Motor neuron (in vitro differentiated cells): ENCODE results near the gene ANKRD10. TPM values are rescaled to one million over a fixed set of nuclear protein-coding genes. Genes with fewer than 3 reads are reported as not detected.

ENCODE experiments used
- ATAC-seq, 8 experiments: fragments of 200-7000 bp; cut with Tn5 transposase; replicated peaks in 6 of 8; 2 replicates each; pipeline ENCODE4 v1.8.0; 2021; ENCODE audit warnings: mild to moderate bottlenecking in 8 of 8, moderate library complexity in 8 of 8
- H3K27ac ChIP-seq, 2 donors: fragments of 250-450 bp; sonication (Bioruptor Pico); 2 replicates each; pipeline ENCODE4 v1.9.0; 2021; ENCODE audit warnings: antibody characterized with exemption in 2 of 2, mild to moderate bottlenecking in 2 of 2, moderate library complexity in 1 of 2
- H3K4me1 ChIP-seq, 2 donors: fragments of 250-450 bp; sonication (Bioruptor Pico); replicated peaks in 1 of 2; 2 replicates each; pipeline ENCODE4 v1.6.1; 2021; ENCODE audit warnings: antibody characterized with exemption in 2 of 2, mild to moderate bottlenecking in 2 of 2, moderate library complexity in 1 of 2
- H3K4me3 ChIP-seq, 5 donors: fragments of 250-450 bp; sonication (Bioruptor Pico); 2 replicates each; pipeline ENCODE4 v1.9.0; 2021; ENCODE audit warnings: antibody characterized with exemption in 5 of 5, mild to moderate bottlenecking in 5 of 5, moderate library complexity in 4 of 5
- WGBS, 10 experiments: fragments of 450-650 bp; shearing (Covaris generic); methylation state at CpG; one replicate each; pipeline ENCODE4 v1.0.0; 2022; 5-methylcytosine and 5-hydroxymethylcytosine counted together
- in situ Hi-C, 9 experiments: fragments of 400-800 bp; cut with MboI; loops; one replicate each; pipeline ENCODE4 v1.15.0; 2021; ENCODE audit warnings: low sequenced_read_pairs in 9 of 9, low pct_unique_long_range_greater_than_20kb in 2 of 9; ENCODE audit not compliant: unreplicated experiment in 9 of 9
- total RNA-seq, 8 experiments: library from RNA; unstranded; fragments of 300-600 nt; gene quantifications; 2 replicates each; pipeline versions ENCODE4 v1.2.3 to v1.2.4, GENCODE V29; 2022

Gene ANKRD10
- total RNA-seq, 8 experiments from 2014 or later: 75.5 to 247 (median 108) TPM

DNA sequence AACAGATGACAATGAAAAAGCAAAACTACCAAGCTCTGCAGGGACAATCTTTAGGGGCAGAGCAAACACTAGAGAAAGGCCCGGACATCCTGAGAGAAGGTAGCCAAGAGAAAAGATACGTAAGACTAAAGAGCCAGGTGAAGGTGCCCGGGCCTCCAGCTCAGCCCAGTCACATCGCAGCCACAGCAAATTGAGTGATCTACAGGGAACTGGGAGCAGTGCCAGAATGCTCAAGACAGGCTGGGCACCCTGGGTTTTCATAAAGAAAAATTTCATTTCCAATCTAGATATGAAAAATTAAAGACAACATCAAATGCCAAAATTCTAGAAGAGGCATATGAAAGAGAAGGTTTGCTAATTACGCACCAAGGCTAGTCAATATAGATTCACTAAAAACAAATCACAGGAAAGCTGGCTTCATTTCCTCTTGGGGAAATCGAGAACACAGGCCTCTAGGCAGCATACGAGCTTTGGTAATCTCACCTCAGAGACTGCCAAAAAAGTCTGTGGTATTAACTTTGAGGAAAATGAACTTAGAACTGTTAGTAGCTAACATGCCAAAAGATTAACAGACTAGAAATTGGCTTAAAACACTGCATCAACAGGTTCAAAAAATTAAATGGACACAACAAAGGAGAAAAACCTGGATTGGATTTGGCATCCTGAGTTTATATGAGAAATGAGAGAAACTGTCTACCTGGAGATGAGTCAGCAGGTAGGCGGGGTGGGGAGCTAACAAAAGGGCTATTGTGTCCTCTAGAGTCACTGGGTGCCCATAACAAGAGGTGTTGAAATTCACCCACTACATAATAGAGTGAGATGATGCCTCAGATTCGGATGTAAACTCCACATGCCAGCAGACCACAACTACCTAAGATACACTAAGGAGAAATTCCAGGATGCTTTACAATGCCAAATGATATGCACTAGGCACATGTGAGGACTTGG, 6.6 kb downstream of the ANKRD10 start:
- in situ Hi-C loops: loop anchor here in 1 of 9 experiments (25.0 kb wide), 1 partner anchor 304 kb away; no protein-coding TSS in a partner anchor
- peak in 1 of 8 experiments; percentile 14 for ATAC-seq
- Histone ChIP-seq H3K4me1 (peaks cover 16 to 23% of the 10 kb centered on the region in 2 donors), H3K27ac (no peak overlapping the region), H3K4me3 (no peak overlapping the region)
- WGBS, 10 experiments: 60 to 98% (median 79%) methylated on average over 1 to 9 of the region's 9 CpGs

DNA sequence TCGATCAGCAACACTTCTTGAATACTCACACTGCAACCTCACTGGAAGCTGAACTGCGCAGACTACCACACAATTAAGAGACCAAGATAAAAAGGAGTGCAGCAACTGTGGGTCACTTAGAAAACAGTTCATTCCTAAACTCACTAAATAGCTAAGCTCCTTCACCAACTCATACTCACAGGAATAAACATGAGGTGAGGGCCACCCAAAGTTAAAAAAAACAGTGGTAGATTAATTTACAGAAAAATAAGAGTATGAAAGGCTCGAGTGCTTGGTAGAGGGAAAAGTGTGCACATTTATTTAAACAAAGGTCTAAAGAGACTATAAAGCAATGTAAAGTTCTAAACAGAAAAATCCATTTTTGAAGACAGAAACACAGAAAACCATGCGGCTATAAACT, 7.6 kb downstream of the ANKRD10 start:
- in situ Hi-C loops: loop anchor here in 1 of 9 experiments (25.0 kb wide), 1 partner anchor 305 kb away; no protein-coding TSS in a partner anchor
- Histone ChIP-seq H3K4me1 (peaks cover 6 to 14% of the 10 kb centered on the region in 2 donors), H3K27ac (no peak overlapping the region), H3K4me3 (no peak overlapping the region)
- ATAC-seq: no peak
- WGBS, 10 experiments: 69 to 100% (median 89%) methylated on average over 1 to 3 of the region's 4 CpGs

DNA sequence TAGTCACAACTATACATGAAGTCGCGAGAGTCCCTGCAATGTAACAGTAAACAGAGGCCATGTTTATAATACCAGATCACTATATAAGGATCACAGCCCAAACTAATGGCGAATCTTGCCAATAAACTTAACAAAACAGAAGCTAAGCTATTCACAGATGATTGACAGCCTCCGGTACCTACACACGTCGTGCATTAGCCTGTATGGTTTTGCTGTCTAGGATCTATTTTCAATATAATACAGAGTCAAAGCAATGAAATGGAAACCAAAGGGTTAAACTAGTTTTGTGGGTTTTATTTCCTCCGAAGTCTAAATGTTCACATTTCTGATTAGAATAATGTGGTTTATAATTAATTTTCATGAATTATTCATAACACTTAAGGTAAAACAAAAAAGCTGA, 10.1 kb downstream of the ANKRD10 start:
- Histone ChIP-seq H3K4me3 (no peak overlapping the region), H3K4me1 (peaks cover 0 to 7% of the 10 kb centered on the region in 2 donors), H3K27ac (no peak overlapping the region)
- in situ Hi-C loops: loop anchor here in 1 of 9 experiments (25.0 kb wide), 1 partner anchor 308 kb away; no protein-coding TSS in a partner anchor
- no peak for ATAC-seq
- 0 to 95% (median 80%) methylated on average over 1 to 7 of the region's 7 CpGs; no CpG with 5 or more reads in 1 of the 10 experiments for WGBS, 10 experiments

DNA sequence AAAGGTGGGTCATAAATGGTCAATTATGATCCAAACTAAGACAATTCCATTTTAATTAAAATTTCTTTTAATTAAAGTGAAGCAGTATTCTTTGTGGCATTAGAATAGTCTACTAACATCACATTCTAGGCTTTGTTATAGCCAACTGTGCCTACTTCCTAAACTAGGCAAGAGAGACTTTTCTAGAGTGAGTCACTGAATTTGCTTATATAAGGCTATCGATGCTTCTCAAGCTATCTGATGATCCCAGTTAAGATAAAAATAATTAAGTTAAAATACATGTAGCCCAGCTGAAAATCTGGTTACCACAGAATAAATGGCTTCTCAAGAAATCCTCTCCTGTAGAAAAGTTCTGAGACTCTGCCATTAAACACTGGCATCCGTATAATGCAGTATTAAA, 12.5 kb downstream of the ANKRD10 start:
- H3K4me3 ChIP-seq: no peak overlapping the region
- ATAC-seq: no peak
- 89 to 100% (median 100%) methylated on average over 1 to 2 of the region's 2 CpGs for WGBS, 10 experiments
- in situ Hi-C loops: loop anchor here in 1 of 9 experiments (25.0 kb wide), 1 partner anchor 310 kb away; no protein-coding TSS in a partner anchor
- no peak overlapping the region for H3K27ac ChIP-seq
- H3K4me1 ChIP-seq: no peaks in the 10 kb centered on the region

DNA sequence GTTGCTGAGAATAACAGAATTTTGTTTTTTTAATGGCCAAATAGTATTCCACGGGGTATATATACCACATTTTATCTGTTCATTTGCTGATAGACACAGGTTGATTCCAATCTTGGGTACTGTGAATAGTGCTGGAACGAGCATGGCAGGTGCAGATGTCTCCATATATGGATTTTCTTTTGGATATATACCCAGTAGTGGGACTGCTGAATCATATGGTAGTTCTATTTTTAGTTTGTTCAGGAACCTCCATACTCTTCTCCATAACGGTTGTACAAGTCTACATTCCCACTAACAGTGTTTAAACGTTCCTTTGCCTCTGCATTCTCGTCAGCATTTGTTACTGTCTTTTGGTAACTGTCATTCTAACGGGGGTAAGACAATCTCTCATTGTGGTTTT, 17.3 kb downstream of the ANKRD10 start:
- ATAC-seq: no peak
- in situ Hi-C loops: no loop called here
- H3K27ac ChIP-seq: no peak overlapping the region
- H3K4me3 ChIP-seq: no peak overlapping the region
- WGBS, 10 experiments: 71 to 98% (median 88%) methylated on average over 1 to 6 of the region's 6 CpGs
- no peaks in the 10 kb centered on the region for H3K4me1 ChIP-seq

DNA sequence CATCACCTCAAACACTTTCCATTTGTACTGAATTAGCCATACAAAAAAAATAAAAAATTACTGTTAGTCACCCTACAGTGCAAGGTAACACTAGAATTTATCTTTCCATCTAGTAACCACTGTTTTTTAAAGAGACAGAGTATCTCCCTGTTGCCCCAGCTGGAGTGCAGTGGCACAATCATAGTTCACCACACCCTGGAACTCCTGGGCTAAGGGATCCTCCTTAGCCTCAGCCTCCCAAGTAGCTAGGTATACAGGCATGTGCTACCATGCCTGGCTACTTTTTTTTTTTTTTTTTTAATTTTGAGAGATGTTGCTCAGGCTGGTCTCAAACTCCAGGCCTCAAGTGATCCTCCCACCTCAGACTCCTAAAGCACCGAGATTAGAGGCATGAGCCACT, 17.9 kb downstream of the ANKRD10 start:
- WGBS, 10 experiments: 80 to 100% (median 100%) methylated on average over 1 of the region's 1 CpG; no CpG with 5 or more reads in 5 of the 10 experiments
- Histone ChIP-seq H3K4me1 (no peaks in the 10 kb centered on the region), H3K4me3 (no peak overlapping the region), H3K27ac (no peak overlapping the region)
- in situ Hi-C loops: no loop called here
- ATAC-seq: peak in 3 of 8 experiments; percentile 44 to 69 (median 59)

DNA sequence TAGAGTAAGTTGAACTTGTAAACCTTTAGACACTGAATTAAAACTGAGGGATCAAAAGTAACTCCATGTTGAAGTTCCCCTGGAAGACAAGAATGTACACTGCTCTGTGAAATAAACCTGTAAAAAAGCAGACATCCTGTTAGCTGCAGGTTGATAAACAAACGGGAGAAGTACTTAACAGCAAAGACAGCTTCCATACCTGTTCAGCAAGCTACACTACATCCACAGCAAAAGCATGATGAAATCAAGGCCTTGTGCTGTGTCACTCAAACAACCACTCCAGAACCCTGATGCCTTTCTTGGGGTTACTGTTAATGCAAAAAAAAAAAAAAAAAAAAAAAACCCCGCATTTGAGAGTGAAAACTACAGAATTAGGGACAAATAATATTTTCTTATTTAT, 20.8 kb downstream of the ANKRD10 start:
- 40 to 100% (median 93%) methylated on average over 1 to 2 of the region's 2 CpGs; no CpG with 5 or more reads in 1 of the 10 experiments for WGBS, 10 experiments
- Histone ChIP-seq H3K4me1 (no peaks in the 10 kb centered on the region), H3K4me3 (no peak overlapping the region), H3K27ac (no peak overlapping the region)
- ATAC-seq: no peak
- in situ Hi-C loops: no loop called here

DNA sequence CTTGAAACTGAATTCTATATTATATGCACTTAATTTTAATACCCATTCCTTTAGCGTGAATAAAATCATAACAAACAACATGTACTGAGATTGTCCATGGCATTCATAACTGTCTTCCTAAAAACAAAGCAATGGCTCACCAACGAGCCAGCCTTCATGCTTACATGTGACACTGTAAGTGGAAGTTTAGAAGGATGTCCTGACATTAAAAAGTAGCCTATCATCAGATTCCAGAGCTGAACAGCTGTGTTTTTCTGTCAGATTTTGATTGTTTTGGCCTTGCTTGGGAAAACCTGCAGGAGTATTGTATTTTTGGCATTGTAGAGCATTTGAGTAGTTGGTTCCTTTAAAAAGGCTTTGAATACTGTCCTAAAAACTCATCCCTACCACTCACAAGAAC, 21.3 kb downstream of the ANKRD10 start:
- H3K4me1 ChIP-seq: no peaks in the 10 kb centered on the region
- in situ Hi-C loops: no loop called here
- WGBS, 10 experiments: 75 to 96% (median 90%) methylated on average over 1 to 2 of the region's 2 CpGs; no CpG with 5 or more reads in 1 of the 10 experiments
- H3K4me3 ChIP-seq: no peak overlapping the region
- ATAC-seq: no peak
- H3K27ac ChIP-seq: no peak overlapping the region

DNA sequence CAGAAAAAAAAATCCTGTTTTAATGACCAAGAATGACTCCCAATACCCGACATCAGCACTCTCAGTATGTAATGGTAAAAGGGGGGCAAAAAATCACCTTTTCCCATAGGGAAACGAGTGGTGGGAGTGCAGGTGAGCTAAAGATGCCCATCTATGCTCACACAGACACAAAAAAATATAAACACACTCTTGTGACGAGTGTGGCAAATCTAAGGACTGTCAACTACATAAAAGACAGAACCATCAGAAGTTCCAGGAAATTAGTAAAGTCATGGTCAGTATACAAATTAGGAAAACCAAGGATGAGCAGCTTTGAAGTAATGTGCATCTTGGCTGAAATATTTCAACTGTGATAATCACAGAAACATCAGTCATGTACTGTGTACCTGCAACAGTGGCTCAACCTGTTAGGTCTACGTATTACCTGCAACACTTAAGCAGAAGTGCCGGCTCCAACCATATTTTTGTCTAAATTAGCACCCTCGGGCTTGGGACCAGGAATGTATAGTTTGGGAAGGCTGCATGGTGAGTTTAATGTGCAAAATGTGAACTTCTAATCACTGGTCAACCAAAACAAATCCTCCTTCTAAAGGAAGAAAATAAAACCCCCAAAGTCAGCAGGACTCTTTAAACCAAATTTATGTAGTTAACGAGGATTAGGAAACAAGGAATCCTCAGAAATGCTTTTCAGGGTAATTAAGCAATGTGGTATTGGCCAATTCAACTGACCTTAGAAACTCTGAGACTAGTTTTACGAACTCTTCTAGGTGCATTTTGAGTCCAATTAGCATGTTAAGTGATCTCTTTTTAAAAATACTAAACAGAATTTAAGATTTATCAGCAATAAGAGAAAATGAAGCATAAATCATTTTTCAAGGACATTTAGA, 24.3 kb downstream of the ANKRD10 start:
- no peak for ATAC-seq
- no peak overlapping the region for H3K27ac ChIP-seq
- H3K4me3 ChIP-seq: no peak overlapping the region
- WGBS, 10 experiments: 53 to 100% (median 91%) methylated on average over 2 to 7 of the region's 8 CpGs
- peaks cover 3 to 7% of the 10 kb centered on the region in 2 donors for H3K4me1 ChIP-seq
- in situ Hi-C loops: no loop called here

DNA sequence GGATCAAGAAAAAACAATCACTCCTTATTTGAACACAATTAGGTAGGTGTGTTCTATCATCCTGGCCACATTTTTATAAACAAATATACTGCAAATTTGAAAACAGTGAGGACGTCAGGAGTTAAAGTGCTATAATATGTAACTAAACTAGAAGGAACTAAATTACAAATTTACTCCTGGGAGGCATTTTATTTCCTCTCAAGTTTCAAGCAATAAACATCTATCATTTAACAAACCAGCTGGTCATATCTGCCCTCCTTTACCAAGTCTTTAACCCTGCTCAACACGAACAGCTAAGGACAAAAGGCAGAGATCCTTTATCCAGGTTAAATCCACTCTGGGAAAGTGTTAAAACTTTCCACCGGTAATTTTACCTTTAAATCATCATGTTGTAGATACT, 26.5 kb downstream of the ANKRD10 start:
- in situ Hi-C loops: no loop called here
- Histone ChIP-seq H3K4me3 (no peak overlapping the region), H3K4me1 (peaks cover 3 to 9% of the 10 kb centered on the region in 2 donors), H3K27ac (no peak overlapping the region)
- ATAC-seq: no peak
- WGBS, 10 experiments: 64 to 100% (median 88%) methylated on average over 1 to 3 of the region's 3 CpGs; no CpG with 5 or more reads in 1 of the 10 experiments

DNA sequence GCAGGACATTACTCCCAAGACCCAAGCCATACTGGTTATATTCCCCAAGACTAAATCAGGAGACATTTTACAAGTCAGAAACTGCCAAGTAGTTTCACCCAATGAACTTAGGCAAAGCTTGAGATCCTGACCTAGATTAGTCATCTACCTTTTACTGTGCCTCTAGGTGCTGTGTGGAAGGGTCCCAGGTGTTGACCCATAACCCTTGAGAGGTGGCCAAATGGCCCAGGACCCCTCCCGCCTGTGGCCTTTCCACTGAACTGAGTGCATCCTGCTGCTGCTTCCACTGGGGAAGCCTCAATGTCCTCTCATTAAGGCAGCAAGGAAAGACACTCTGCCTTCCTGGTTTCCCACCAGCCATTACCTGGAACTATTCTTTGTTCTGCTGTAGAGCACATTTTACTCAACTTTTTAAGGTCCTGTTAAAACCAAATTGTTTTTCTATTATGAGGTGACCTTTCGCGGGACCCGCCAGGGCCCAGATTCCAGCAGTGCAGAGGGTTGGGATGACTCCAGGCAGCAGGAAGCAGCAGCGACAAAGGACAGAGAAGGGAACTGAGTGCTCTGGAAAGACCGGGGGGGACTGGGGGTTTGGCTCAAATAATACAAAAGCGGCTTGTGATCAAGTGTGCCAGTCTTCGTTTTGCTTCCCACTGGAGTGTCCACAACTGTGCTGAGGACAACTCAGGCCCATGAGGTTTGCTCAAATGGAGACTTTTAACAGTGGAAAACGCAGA, 27.1 kb downstream of the ANKRD10 start:
- no peak overlapping the region for H3K27ac ChIP-seq
- WGBS, 10 experiments: 46 to 100% (median 80%) methylated on average over 2 to 7 of the region's 9 CpGs; no CpG with 5 or more reads in 1 of the 10 experiments

DNA sequence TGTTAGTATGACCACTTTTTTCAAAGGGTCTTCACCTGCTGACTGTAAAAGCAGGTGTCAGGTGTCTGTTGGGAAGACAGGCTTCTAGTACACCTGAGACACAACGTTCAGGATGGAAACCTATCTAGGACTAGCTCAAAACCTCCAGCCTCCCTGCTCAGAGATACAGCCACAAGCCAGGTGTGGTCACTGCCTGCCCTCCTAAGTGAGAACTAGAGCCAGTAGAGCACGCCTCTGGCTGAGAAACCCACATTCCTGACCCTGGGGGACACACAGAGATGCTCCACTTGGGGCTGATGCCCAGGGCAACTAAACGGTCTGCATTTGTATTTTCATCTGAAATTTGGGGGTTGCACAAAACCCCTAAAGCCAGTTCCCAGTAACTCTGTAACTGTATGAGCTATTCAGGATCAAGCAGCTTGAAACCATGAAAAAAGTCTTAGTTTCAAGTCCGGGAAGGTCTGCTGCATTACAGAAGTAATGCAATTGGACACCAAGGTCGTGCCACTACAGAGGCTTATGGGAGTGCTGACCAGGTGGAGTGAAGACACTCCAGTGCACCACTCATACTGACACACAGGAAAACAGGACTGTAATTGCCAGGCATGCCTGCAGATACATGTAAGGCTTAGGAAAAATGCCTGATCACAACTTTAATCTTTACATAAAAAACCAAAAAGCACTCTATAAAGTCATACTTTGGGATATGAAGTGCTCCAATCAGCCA, 27.8 kb downstream of the ANKRD10 start:
- Histone ChIP-seq H3K27ac (no peak overlapping the region), H3K4me1 (peaks cover 10 to 14% of the 10 kb centered on the region in 2 donors), H3K4me3 (no peak overlapping the region)
- peak in 2 of 8 experiments; percentile 16 to 18 for ATAC-seq
- in situ Hi-C loops: no loop called here
- WGBS, 10 experiments: 39 to 100% (median 82%) methylated on average over 1 to 5 of the region's 5 CpGs; no CpG with 5 or more reads in 2 of the 10 experiments

More for the DNA sequence above, 27.1 kb downstream of the ANKRD10 start:
- ATAC-seq: peak in 5 of 8 experiments; percentile 8 to 53 (median 39)
- in situ Hi-C loops: no loop called here
- Histone ChIP-seq H3K4me1 (peaks cover 5 to 9% of the 10 kb centered on the region in 2 donors), H3K4me3 (no peak overlapping the region)
